Myometrial cell (primary cell): ENCODE data around the gene ECI2. TPM values are rescaled to one million over a fixed set of nuclear protein-coding genes. Genes with fewer than 3 reads are reported as not detected.

Experiments
- total RNA-seq: library from RNA; depleted of rRNA; stranded (reverse); fragments of >200 nt; gene quantifications from 2 replicates; pipeline ENCODE4 v1.2.3, GENCODE V29; 2015

The ECI2 gene
- total RNA-seq = 171 and 190 TPM in 2 replicates

GRCh38 chr6:4134841-4135664 is at the start of gene ECI2:
Gene ECI2, minus strand, starts transcription at chr6:4135575. Its CDS starts 15 bp downstream, at chr6:4135560.

GRCh38 chr6:4078691-4079471 is 56.5 kb downstream of the ECI2 start, which contains the start of gene FAM217A:
Gene FAM217A, minus strand, starts transcription at chr6:4079137. Its CDS starts 1,723 bp downstream, at chr6:4077414.

Other genes starting within 250 kb of the ECI2 start
- gene FAM217A, start 56.4 kb downstream of the ECI2 start, total RNA-seq = not detected in 2 replicates